HCT116 (cell line): ENCODE results near the gene DLG2.

ENCODE experiments used
- EZH2 ChIP-seq: fragments of 200-600 bp; sonication (generic); IDR thresholded peaks from 2 replicates; pipeline ENCODE4 v1.6.1; 2017; ENCODE audit warnings: antibody characterized with exemption, mixed run types
- EZH2phosphoT487 ChIP-seq: fragments of 200-600 bp; IDR thresholded peaks from 2 replicates; pipeline ENCODE4 v1.6.1; 2018; ENCODE audit warnings: antibody characterized with exemption, borderline replicate concordance
- FOSL1 ChIP-seq: IDR thresholded peaks from 2 replicates; pipeline ENCODE4 v1.6.1; 2012; ENCODE audit warnings: low read depth
- POLR2A ChIP-seq: IDR thresholded peaks from 2 replicates; pipeline ENCODE4 v1.7.0; 2011; ENCODE audit warnings: borderline replicate concordance; ENCODE audit not compliant: insufficient read depth, insufficient read length; ENCODE audit errors: extremely low read depth
- POLR2AphosphoS5 ChIP-seq: IDR thresholded peaks from 2 replicates; pipeline ENCODE4 v1.6.1; 2011; ENCODE audit warnings: mild to moderate bottlenecking, low read depth, low read length, moderate library complexity
- RAD21 ChIP-seq: IDR thresholded peaks from 2 replicates; pipeline ENCODE4 v1.6.1; 2012; ENCODE audit warnings: low read depth, mild to moderate bottlenecking
- SRF ChIP-seq: IDR thresholded peaks from 2 replicates; pipeline ENCODE4 v1.6.1; 2012; ENCODE audit warnings: low read depth
- TF ChIP-seq, protein P1 (sequence below): IDR thresholded peaks from 2 replicates; pipeline ENCODE4 v1.6.1; 2012; ENCODE audit warnings: low read depth
- TF ChIP-seq, protein P2 (sequence below), 3 experiments: fragments of 200-600 bp in 1 of 3; sonication (generic) in 1 of 3; IDR thresholded peaks in 2 of 3; conservative IDR thresholded peaks in 1 of 3; 2 replicates each; pipeline ENCODE4 v1.5.1; 2012 to 2017; ENCODE audit warnings: low read depth in 2 of 3, low read length in 2 of 3, antibody characterized with exemption in 1 of 3, borderline replicate concordance in 1 of 3, control low read depth in 1 of 3, mild to moderate bottlenecking in 1 of 3, mixed read lengths in 1 of 3, mixed run types in 1 of 3, moderate library complexity in 1 of 3; ENCODE audit not compliant: insufficient read depth in 1 of 3
- TF ChIP-seq, protein P3 (sequence below): IDR thresholded peaks from 2 replicates; pipeline ENCODE4 v1.6.1; 2012

GRCh38 chr11:85394283-85394682 lies 232.9 kb downstream of the DLG2 start:
- TF ChIP-seq EZH2 (no peak), SRF (no peak), POLR2A (no peak), EZH2phosphoT487 (no peak), POLR2AphosphoS5 (no peak), RAD21 (no peak), FOSL1 (no peak)
- TF ChIP-seq, protein P1, sequence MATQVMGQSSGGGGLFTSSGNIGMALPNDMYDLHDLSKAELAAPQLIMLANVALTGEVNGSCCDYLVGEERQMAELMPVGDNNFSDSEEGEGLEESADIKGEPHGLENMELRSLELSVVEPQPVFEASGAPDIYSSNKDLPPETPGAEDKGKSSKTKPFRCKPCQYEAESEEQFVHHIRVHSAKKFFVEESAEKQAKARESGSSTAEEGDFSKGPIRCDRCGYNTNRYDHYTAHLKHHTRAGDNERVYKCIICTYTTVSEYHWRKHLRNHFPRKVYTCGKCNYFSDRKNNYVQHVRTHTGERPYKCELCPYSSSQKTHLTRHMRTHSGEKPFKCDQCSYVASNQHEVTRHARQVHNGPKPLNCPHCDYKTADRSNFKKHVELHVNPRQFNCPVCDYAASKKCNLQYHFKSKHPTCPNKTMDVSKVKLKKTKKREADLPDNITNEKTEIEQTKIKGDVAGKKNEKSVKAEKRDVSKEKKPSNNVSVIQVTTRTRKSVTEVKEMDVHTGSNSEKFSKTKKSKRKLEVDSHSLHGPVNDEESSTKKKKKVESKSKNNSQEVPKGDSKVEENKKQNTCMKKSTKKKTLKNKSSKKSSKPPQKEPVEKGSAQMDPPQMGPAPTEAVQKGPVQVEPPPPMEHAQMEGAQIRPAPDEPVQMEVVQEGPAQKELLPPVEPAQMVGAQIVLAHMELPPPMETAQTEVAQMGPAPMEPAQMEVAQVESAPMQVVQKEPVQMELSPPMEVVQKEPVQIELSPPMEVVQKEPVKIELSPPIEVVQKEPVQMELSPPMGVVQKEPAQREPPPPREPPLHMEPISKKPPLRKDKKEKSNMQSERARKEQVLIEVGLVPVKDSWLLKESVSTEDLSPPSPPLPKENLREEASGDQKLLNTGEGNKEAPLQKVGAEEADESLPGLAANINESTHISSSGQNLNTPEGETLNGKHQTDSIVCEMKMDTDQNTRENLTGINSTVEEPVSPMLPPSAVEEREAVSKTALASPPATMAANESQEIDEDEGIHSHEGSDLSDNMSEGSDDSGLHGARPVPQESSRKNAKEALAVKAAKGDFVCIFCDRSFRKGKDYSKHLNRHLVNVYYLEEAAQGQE, result no peak
- TF ChIP-seq, protein P2, sequence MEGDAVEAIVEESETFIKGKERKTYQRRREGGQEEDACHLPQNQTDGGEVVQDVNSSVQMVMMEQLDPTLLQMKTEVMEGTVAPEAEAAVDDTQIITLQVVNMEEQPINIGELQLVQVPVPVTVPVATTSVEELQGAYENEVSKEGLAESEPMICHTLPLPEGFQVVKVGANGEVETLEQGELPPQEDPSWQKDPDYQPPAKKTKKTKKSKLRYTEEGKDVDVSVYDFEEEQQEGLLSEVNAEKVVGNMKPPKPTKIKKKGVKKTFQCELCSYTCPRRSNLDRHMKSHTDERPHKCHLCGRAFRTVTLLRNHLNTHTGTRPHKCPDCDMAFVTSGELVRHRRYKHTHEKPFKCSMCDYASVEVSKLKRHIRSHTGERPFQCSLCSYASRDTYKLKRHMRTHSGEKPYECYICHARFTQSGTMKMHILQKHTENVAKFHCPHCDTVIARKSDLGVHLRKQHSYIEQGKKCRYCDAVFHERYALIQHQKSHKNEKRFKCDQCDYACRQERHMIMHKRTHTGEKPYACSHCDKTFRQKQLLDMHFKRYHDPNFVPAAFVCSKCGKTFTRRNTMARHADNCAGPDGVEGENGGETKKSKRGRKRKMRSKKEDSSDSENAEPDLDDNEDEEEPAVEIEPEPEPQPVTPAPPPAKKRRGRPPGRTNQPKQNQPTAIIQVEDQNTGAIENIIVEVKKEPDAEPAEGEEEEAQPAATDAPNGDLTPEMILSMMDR (IDR thresholded peaks at IDR 0.05 in 2 of 3, conservative IDR thresholded peaks at IDR 0.05 in 1 of 3; ENCODE audit: borderline replicate concordance in 1 of 3, insufficient read depth in 1 of 3, low read depth in 2 of 3, low read length in 2 of 3), result no peak
- TF ChIP-seq, protein P3, sequence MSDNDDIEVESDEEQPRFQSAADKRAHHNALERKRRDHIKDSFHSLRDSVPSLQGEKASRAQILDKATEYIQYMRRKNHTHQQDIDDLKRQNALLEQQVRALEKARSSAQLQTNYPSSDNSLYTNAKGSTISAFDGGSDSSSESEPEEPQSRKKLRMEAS, result no peak
